Nephron (organoid): ENCODE results near the gene XAF1.
"Not testable (repeated sequence)": the region's sequence is repeated elsewhere in the genome, so short reads cannot be mapped to it uniquely, and the experiment has no call there.

Experiments
- H3K27ac Mint-ChIP-seq, 3 experiments: 2 replicates each; pipeline ENCODE4 v1.8.0; 2020; ENCODE audit warnings: mixed read lengths in 3 of 3, mild to moderate bottlenecking in 2 of 3, moderate library complexity in 1 of 3
- H3K27me3 Mint-ChIP-seq: 2 replicates; pipeline ENCODE4 v1.8.0; 2021; ENCODE audit warnings: low read depth, mild to moderate bottlenecking, moderate library complexity, mixed read lengths
- H3K36me3 Mint-ChIP-seq: 2 replicates; pipeline ENCODE4 v1.8.0; 2020; ENCODE audit warnings: low read depth, mixed read lengths
- H3K4me1 Mint-ChIP-seq: 2 replicates; pipeline ENCODE4 v1.8.0; 2020; ENCODE audit warnings: mixed read lengths
- H3K4me3 Mint-ChIP-seq, 3 experiments: 2 replicates each; pipeline ENCODE4 v1.8.0; 2020; ENCODE audit warnings: mild to moderate bottlenecking in 3 of 3, mixed read lengths in 3 of 3, moderate library complexity in 2 of 3
- H3K9me3 Mint-ChIP-seq: 2 replicates; pipeline ENCODE4 v1.8.0; 2020; ENCODE audit warnings: mixed read lengths
- CTCF ChIP-seq, 3 experiments: fragments of 200-600 bp; sonication (generic); IDR thresholded peaks; one replicate each; pipeline ENCODE4 v1.5.0; 2021; ENCODE audit warnings: antibody characterized with exemption in 3 of 3; ENCODE audit not compliant: unreplicated experiment in 3 of 3

The XAF1 gene

GRCh38 chr17:6714315-6714874 lies 41.5 kb upstream of the XAF1 start:
- Mint-ChIP-seq H3K27ac (no peak overlapping the region), H3K27me3 (peaks cover 85% of the 10 kb centered on the region), H3K4me3 (peak overlapping the region; percentile 69 to 82 (median 72)), H3K9me3 (peaks cover 34% of the 10 kb centered on the region), H3K36me3 (no peaks in the 10 kb centered on the region), H3K4me1 (peaks cover 14% of the 10 kb centered on the region)
- no peak for TF ChIP-seq CTCF (IDR thresholded peaks at IDR 0.05; ENCODE audit: unreplicated experiment in 3 of 3)

GRCh38 chr17:6716736-6717135 lies 39.1 kb upstream of the XAF1 start:
- no peak for TF ChIP-seq CTCF (IDR thresholded peaks at IDR 0.05; ENCODE audit: unreplicated experiment in 3 of 3)
- H3K27ac Mint-ChIP-seq = no peak overlapping the region
- H3K4me1 Mint-ChIP-seq = peaks cover 9% of the 10 kb centered on the region
- H3K4me3 Mint-ChIP-seq = no peak overlapping the region
- peaks cover 32% of the 10 kb centered on the region for H3K9me3 Mint-ChIP-seq
- no peaks in the 10 kb centered on the region for H3K36me3 Mint-ChIP-seq
- H3K27me3 Mint-ChIP-seq = peaks cover 87% of the 10 kb centered on the region

- Mint-ChIP-seq H3K4me3 (no peak overlapping the region), H3K36me3 (no peaks in the 10 kb centered on the region), H3K27me3 (peaks cover 69% of the 10 kb centered on the region), H3K27ac (no peak overlapping the region), H3K4me1 (no peaks in the 10 kb centered on the region), H3K9me3 (peaks cover 11% of the 10 kb centered on the region)
- no peak for TF ChIP-seq CTCF (IDR thresholded peaks at IDR 0.05; ENCODE audit: unreplicated experiment in 3 of 3)
Measured at GRCh38 chr17:6721744-6722143, 34.1 kb upstream of the XAF1 start.

- H3K4me1 Mint-ChIP-seq = no peaks in the 10 kb centered on the region
- no peaks in the 10 kb centered on the region for H3K36me3 Mint-ChIP-seq
- no peak overlapping the region for H3K4me3 Mint-ChIP-seq
- peaks cover 58% of the 10 kb centered on the region for H3K27me3 Mint-ChIP-seq
- no peak overlapping the region for H3K27ac Mint-ChIP-seq
- H3K9me3 Mint-ChIP-seq = no peaks in the 10 kb centered on the region
- TF ChIP-seq CTCF (IDR thresholded peaks at IDR 0.05; ENCODE audit: unreplicated experiment in 3 of 3) = no peak
Measured at GRCh38 chr17:6724009-6724408, 31.8 kb upstream of the XAF1 start.

GRCh38 chr17:6729531-6729930 lies 26.3 kb upstream of the XAF1 start:
- Mint-ChIP-seq H3K4me3 (no peak overlapping the region), H3K36me3 (no peaks in the 10 kb centered on the region), H3K27ac (no peak overlapping the region), H3K27me3 (peaks cover 17% of the 10 kb centered on the region), H3K9me3 (no peaks in the 10 kb centered on the region), H3K4me1 (no peaks in the 10 kb centered on the region)
- no peak for TF ChIP-seq CTCF (IDR thresholded peaks at IDR 0.05; ENCODE audit: unreplicated experiment in 3 of 3)

- H3K36me3 Mint-ChIP-seq, H3K9me3 Mint-ChIP-seq, H3K4me3 Mint-ChIP-seq, H3K27ac Mint-ChIP-seq, H3K4me1 Mint-ChIP-seq: not testable (repeated sequence)
- peaks cover 20% of the 10 kb centered on the region for H3K27me3 Mint-ChIP-seq
Measured at GRCh38 chr17:6746665-6747064, 9.2 kb upstream of the XAF1 start.
